GM21717 (cell line): ENCODE results near the gene CHN2.
"Not testable (repeated sequence)": the region's sequence is repeated elsewhere in the genome, so short reads cannot be mapped to it uniquely, and the experiment has no call there.

ENCODE experiments used
- ATAC-seq: cut with Tn5 transposase; IDR thresholded peaks from one replicate; pipeline ENCODE4 v1.9.1; 2021; ENCODE audit warnings: mild to moderate bottlenecking, moderate library complexity; ENCODE audit not compliant: unreplicated experiment

Gene CHN2

GRCh38 chr7:29255199-29255878 is 60.8 kb downstream of the CHN2 start:
- no peak for ATAC-seq

GRCh38 chr7:29255906-29256692 is 61.5 kb downstream of the CHN2 start:
- no peak for ATAC-seq

GRCh38 chr7:29256693-29257002 is 62.1 kb downstream of the CHN2 start:
- ATAC-seq: no peak

- ATAC-seq: no peak
These were observed 64.4 kb downstream of the CHN2 start for GRCh38 chr7:29258951-29259350.

GRCh38 chr7:29262191-29262917 is 67.8 kb downstream of the CHN2 start:
- no peak for ATAC-seq

GRCh38 chr7:29263601-29264207 is 69.1 kb downstream of the CHN2 start:
- ATAC-seq: not testable (repeated sequence)

GRCh38 chr7:29265208-29265923 is 70.8 kb downstream of the CHN2 start:
- no peak for ATAC-seq

- no peak for ATAC-seq
These were observed 75.4 kb downstream of the CHN2 start for GRCh38 chr7:29269935-29270334.

- no peak for ATAC-seq
These were observed 76.2 kb downstream of the CHN2 start for GRCh38 chr7:29270594-29271318.

- ATAC-seq: no peak
These were observed 76.7 kb downstream of the CHN2 start for GRCh38 chr7:29271319-29271658.

GRCh38 chr7:29272057-29272456 is 77.5 kb downstream of the CHN2 start:
- no peak for ATAC-seq

- ATAC-seq: no peak
These were observed 79.8 kb downstream of the CHN2 start for GRCh38 chr7:29274146-29275017.

GRCh38 chr7:29275018-29275318 is 80.4 kb downstream of the CHN2 start:
- ATAC-seq: no peak

GRCh38 chr7:29275493-29275892 is 80.9 kb downstream of the CHN2 start:
- no peak for ATAC-seq

- ATAC-seq: no peak
These were observed 81.6 kb downstream of the CHN2 start for GRCh38 chr7:29276199-29276598.

GRCh38 chr7:29276806-29277205 is 82.2 kb downstream of the CHN2 start:
- ATAC-seq: no peak

GRCh38 chr7:29277436-29278215 is 83.1 kb downstream of the CHN2 start:
- no peak for ATAC-seq

- no peak for ATAC-seq
These were observed 83.9 kb downstream of the CHN2 start for GRCh38 chr7:29278337-29279069.
